HG02943 (cell line): ENCODE results near the gene LIMCH1.
"Not testable (repeated sequence)": the region's sequence is repeated elsewhere in the genome, so short reads cannot be mapped to it uniquely, and the experiment has no call there.

Source experiments
- ATAC-seq: cut with Tn5 transposase; IDR thresholded peaks from one replicate; pipeline ENCODE4 v1.9.1; 2021; ENCODE audit warnings: mild to moderate bottlenecking, low read depth, moderate library complexity; ENCODE audit not compliant: unreplicated experiment

The LIMCH1 gene, protein sequence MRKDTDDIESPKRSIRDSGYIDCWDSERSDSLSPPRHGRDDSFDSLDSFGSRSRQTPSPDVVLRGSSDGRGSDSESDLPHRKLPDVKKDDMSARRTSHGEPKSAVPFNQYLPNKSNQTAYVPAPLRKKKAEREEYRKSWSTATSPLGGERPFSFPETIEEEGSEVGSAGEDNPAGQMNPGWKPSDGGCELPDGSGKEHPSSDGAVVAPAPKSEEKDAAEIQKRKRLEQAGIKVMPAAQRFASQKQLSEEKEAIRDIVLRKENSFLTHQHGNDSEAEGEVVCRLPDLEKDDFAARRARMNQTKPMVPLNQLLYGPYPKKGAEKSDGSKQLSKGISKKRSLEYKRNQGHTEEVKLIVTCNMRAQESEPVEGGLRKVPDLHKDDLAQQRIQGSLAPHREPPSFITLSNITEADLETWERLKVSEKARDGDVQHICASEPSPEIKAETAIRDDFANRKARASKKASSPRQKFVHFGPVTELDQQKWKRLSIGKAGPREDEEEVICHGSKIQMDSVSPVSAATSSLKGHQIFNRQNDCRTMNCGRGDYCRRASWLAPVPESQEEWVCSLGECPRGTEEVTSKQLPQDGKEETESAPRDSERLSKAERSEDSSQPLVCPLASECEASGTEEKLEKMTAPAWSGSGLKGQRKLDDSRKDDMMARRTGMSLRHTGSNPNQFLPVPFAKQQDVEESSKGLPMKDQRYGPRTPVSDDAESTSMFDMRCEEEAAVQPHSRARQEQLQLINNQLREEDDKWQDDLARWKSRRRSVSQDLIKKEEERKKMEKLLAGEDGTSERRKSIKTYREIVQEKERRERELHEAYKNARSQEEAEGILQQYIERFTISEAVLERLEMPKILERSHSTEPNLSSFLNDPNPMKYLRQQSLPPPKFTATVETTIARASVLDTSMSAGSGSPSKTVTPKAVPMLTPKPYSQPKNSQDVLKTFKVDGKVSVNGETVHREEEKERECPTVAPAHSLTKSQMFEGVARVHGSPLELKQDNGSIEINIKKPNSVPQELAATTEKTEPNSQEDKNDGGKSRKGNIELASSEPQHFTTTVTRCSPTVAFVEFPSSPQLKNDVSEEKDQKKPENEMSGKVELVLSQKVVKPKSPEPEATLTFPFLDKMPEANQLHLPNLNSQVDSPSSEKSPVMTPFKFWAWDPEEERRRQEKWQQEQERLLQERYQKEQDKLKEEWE (N-terminal part only)

GRCh38 chr4:41538017-41538733, at the start of gene LIMCH1:
LIMCH1 (plus strand) TSS chr4:41538157; CDS start chr4:41605996, 67,839 bp downstream.
- ATAC-seq = no peak

- ATAC-seq = not testable (repeated sequence)
These were observed 46.8 kb upstream of the LIMCH1 start for GRCh38 chr4:41491081-41491576.

DNA sequence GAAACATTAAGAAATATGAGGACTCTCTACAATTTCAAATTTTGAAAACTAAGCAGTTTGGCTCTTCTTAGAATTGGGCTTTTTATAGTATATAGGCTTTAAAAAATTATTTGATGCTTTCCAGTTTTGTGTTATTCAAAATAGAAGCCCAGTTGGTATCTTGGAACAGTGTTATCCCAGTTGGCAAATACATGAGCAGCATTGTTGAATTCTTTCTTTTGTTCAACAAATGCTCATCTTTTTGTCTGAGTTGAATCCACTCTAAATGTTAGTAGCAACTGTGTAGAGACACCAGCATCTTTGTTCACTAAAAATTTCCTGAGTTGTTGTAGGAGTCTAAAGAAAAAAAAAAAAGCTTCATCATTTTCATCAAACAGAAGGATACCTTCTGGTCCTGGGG, 41.0 kb upstream of the LIMCH1 start:
- ATAC-seq = no peak

DNA sequence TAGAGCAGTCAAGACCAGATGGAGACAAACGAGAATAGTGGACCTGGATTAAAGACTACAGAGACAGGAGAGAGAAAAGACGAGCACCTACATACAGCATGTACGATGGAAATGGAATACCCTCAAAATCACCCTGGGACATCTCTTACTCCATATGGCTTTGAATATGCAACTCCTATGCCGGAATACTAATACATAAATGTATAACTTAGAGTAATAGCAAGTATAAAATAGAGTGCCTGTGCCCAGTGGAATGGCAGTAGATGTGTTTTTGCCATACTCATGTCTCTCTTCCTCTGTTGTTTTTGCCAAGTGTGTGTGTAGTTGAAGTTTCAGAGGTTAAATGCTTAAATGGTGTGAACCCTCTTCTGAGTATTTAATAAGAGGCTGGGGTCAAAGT, 39.8 kb upstream of the LIMCH1 start:
- no peak for ATAC-seq

GRCh38 chr4:41504167-41504818, 33.7 kb upstream of the LIMCH1 start:
- no peak for ATAC-seq

DNA sequence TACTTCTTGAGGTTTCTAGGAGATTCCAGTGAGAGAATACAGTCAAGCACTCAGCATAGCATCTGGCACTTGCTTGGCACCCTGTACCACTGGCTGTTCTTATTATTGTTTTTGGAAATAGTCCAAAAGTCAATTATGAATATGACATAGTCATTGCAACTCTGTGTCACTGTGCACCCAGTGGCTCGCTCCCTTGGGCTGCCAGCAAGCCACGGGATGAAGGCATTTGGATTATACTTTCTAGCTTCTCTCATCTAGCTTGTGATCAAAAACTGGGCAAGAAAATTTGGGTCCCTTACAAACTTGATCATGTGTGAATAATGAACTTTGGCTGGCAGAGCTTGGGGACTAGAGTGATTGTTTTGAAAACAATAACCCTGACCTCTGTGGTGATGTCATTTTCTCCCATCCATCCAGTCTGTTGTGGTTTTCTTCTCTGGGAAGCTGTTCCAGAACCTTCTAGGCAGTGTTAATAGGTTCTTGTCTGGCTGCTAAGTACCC, 32.7 kb upstream of the LIMCH1 start:
- ATAC-seq = no peak

GRCh38 chr4:41506130-41506529, 31.8 kb upstream of the LIMCH1 start:
- no peak for ATAC-seq

DNA sequence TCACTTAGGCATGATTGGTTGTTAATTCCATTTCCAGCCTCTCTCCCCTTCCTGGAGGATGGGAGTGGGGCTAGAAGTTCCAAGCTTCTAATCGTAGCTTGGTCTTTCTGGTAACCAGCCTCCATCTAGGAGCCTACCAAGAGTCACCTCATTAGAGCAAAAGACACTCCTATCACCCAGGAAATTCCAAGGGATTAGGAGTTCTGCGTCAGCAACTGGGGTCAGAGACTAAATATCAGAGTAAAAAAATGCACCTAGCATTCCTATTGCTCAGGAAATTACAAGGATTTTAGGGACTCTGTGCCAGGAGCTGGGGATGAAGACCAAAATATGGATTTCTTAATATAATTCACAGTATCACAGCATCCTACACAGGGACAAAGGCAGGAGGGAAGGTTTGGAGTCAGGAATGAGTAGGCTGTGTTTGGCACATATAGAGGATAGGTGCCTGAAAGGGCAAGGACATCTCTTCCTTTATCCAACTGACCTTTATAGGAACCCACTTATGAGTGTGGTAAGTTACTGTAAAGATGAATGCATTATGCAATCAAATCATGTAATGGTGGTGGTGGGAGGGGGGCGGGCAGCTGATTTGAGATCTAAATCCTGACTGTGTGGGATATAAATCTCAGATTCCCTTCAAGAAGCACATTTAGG, 30.5 kb upstream of the LIMCH1 start:
- ATAC-seq = no peak

GRCh38 chr4:41509451-41509866, 28.5 kb upstream of the LIMCH1 start:
- no peak for ATAC-seq

GRCh38 chr4:41510179-41510578, 27.8 kb upstream of the LIMCH1 start:
- ATAC-seq = no peak

DNA sequence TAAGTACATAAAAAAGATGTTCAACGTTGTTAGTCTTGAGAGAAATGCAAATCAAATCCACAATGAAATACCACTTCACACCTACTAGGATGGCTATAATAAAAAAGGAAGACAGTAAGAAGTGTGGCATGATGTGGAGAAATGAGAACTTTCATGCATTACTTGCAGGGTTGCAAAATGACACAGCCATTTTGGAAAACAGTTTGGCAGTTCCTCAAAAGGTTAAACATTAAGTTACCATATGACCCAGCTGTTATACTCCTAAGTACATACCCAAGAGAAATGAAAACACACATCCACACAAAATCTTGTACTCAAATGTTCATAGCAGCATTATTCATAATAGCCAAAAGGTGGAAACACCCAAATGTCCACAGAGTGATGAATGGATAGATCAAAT, 25.8 kb upstream of the LIMCH1 start:
- no peak for ATAC-seq

- ATAC-seq = no peak
These were observed 25.4 kb upstream of the LIMCH1 start for GRCh38 chr4:41512596-41512995.

- ATAC-seq = no peak
These were observed 23.8 kb upstream of the LIMCH1 start for GRCh38 chr4:41514169-41514568.

- no peak for ATAC-seq
These were observed 23.0 kb upstream of the LIMCH1 start for GRCh38 chr4:41514766-41515481.

GRCh38 chr4:41517121-41517520, 20.8 kb upstream of the LIMCH1 start:
- no peak for ATAC-seq

DNA sequence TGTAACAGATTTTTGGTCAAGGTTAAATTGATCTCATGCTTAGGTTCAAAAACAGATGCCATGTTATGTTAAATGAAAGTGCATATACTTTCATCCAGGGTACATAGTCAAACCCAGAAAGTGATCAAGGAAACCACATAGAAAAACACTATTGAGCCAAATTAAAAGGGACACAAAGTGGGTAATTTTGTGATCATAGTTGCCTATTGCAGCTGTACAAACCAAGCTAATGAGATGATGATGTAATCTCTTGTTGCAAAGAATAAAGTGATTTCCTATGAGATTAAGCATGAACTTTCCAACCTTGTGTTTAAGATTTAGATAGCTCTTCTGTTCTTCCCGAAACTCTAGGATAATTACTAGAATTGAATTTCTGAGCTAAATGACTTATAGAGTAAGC, 20.2 kb upstream of the LIMCH1 start:
- ATAC-seq = no peak

DNA sequence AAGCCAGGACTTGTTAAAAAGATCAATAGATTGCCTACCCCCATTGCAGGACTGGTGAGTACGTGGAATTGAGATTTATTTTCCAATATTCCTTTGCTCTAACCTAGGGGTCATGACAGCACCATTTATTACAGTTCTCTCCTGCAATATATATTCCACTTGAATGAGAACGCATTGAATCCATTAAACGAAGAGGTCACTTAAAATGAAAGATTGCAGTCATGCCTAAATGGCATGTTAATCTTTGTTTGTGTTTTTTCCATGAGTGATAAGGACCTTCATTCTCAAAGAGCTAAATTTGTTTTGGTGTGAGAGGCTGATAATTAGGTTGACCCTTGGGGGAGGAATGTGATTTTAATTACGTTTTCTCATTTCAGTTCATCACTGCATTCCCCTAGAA, 13.5 kb upstream of the LIMCH1 start:
- ATAC-seq = no peak

- ATAC-seq = no peak
These were observed 12.8 kb upstream of the LIMCH1 start for GRCh38 chr4:41525129-41525528.
